ENCODE measurements around the gene METTL21A. TPM values are rescaled to one million over a fixed set of nuclear protein-coding genes. Genes with fewer than 3 reads are reported as not detected.

The METTL21A gene
- total and polyA plus RNA-seq, 11 donors = 10.2 to 27.6 (median 14.6) TPM

DNA sequence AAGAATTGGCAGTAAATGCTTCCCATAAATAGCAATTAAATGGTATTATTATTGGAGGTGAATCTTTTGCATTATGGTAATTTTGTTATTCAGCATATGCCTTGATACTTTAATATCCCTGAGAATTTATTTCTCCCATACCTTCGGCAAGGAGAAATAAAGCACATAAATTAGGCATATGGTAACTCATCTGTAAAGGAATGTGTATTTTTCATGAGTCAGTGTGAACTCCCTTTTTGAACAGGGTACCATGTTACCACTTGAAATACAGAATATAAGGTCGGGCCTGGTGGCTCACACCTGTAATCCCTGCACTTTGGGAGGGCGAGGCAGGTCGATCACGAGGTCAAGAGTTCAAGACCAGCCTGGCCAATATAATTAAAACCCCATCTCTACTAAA lies 18.4 kb downstream of the METTL21A start:
- DNase-seq (no peak), ATAC-seq (no peak)
- H3K36me3 ChIP-seq = peaks cover 0 to 11% (median 0%) of the 10 kb centered on the region in 9 donors
- intact Hi-C loops (cut with DNase I) = no loop called here
- no peak overlapping the region for H3K27ac ChIP-seq
- H3K4me1 ChIP-seq = no peaks in the 10 kb centered on the region
- no peaks in the 10 kb centered on the region for H3K9me3 ChIP-seq
- TF ChIP-seq, protein P1, sequence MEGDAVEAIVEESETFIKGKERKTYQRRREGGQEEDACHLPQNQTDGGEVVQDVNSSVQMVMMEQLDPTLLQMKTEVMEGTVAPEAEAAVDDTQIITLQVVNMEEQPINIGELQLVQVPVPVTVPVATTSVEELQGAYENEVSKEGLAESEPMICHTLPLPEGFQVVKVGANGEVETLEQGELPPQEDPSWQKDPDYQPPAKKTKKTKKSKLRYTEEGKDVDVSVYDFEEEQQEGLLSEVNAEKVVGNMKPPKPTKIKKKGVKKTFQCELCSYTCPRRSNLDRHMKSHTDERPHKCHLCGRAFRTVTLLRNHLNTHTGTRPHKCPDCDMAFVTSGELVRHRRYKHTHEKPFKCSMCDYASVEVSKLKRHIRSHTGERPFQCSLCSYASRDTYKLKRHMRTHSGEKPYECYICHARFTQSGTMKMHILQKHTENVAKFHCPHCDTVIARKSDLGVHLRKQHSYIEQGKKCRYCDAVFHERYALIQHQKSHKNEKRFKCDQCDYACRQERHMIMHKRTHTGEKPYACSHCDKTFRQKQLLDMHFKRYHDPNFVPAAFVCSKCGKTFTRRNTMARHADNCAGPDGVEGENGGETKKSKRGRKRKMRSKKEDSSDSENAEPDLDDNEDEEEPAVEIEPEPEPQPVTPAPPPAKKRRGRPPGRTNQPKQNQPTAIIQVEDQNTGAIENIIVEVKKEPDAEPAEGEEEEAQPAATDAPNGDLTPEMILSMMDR (IDR thresholded peaks at IDR 0.05) = no peak
- no peak for TF ChIP-seq POLR2A (IDR thresholded peaks at IDR 0.05)
- WGBS, 4 donors = 95 to 97% (median 97%) methylated on average over 5 of the region's 5 CpGs
- no peak overlapping the region for H3K4me3 ChIP-seq
- H3K27me3 ChIP-seq = no peaks in the 10 kb centered on the region

DNA sequence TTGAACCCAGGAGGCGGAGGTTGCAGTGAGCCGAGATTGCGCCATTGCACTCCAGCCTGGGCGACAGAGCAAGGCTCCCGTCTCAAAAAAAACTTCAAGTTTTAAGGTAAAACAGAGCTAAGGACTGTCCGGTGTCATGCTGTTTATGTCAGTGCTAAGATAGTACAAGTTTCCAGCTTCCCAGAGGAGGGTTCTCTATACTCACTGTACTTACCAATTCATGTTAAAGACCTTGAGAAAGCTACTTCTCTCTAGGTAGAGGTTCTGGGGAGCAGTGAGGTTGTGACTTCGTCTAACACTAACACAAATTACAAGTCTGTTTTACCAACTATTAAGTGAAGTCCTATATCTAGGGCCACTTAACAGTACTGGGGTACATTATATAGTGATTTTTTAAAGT lies 18.8 kb downstream of the METTL21A start:
- no peak for DNase-seq
- Histone ChIP-seq H3K4me3 (no peak overlapping the region), H3K9me3 (no peaks in the 10 kb centered on the region), H3K27me3 (no peaks in the 10 kb centered on the region), H3K36me3 (peaks cover 0 to 15% (median 0%) of the 10 kb centered on the region in 9 donors), H3K4me1 (no peaks in the 10 kb centered on the region), H3K27ac (no peak overlapping the region)
- TF ChIP-seq, protein P1 (IDR thresholded peaks at IDR 0.05) = no peak
- TF ChIP-seq POLR2A (IDR thresholded peaks at IDR 0.05) = no peak
- 91 to 96% (median 93%) methylated on average over 7 of the region's 7 CpGs for WGBS, 4 donors
- intact Hi-C loops (cut with DNase I) = no loop called here
- ATAC-seq = no peak

DNA sequence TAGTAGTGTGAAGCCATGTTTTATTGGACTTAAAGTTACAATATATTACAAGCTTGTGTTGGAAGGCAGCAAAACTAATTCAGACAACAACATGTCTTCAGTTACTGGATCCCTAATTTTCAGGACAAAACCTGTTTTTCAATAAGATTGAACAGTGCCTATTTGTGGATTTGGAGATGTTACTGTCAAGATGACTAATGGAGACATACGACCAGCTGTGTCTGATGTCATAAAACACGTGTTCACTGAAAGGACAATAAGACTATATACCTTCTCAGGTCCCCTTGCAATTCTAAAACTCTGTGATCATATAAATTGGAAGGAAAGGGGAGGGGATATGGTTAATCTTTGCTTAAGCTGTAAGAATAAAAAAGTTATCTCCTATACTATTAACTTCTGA lies 21.7 kb downstream of the METTL21A start:
- H3K27ac ChIP-seq = no peak overlapping the region
- 65 to 82% (median 73%) methylated on average over 2 of the region's 2 CpGs for WGBS, 4 donors
- peaks cover 0 to 5% (median 0%) of the 10 kb centered on the region in 12 donors for H3K4me1 ChIP-seq
- DNase-seq (no peak), ATAC-seq (no peak)
- intact Hi-C loops (cut with DNase I) = no loop called here
- TF ChIP-seq, protein P1 (IDR thresholded peaks at IDR 0.05) = no peak
- TF ChIP-seq POLR2A (IDR thresholded peaks at IDR 0.05) = no peak
- H3K36me3 ChIP-seq = peaks cover 0 to 24% (median 2%) of the 10 kb centered on the region in 9 donors
- no peak overlapping the region for H3K4me3 ChIP-seq
- H3K27me3 ChIP-seq = no peaks in the 10 kb centered on the region
- no peaks in the 10 kb centered on the region for H3K9me3 ChIP-seq

DNA sequence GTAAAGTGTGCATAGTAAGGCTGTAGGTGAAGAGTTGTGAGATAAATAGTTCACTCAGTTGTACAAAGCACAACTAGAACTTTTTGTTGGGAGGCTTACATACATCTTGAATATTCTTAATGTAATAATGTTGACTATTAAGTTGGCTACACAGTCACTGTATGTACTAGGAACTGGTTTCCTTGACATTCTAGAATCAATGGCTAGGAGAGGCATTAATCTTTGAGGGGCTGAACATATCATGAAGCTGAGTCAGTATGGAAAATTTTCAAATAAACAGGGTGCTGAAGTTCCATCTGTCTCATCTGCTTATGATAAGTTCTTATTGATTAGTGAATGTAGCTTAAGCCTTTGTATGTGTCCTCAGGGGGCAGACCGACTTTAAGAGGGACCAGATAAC lies 23.4 kb downstream of the METTL21A start:
- no peak for ATAC-seq
- Histone ChIP-seq H3K4me1 (peaks cover 0 to 5% (median 0%) of the 10 kb centered on the region in 12 donors), H3K27ac (no peak overlapping the region), H3K4me3 (no peak overlapping the region), H3K27me3 (no peaks in the 10 kb centered on the region), H3K36me3 (peaks cover 0 to 41% (median 19%) of the 10 kb centered on the region in 9 donors), H3K9me3 (no peaks in the 10 kb centered on the region)
- no peak for TF ChIP-seq POLR2A (IDR thresholded peaks at IDR 0.05)
- TF ChIP-seq, protein P1 (IDR thresholded peaks at IDR 0.05) = no peak
- intact Hi-C loops (cut with DNase I) = no loop called here
- no peak for DNase-seq
- 90 to 99% (median 94%) methylated on average over 1 of the region's 1 CpG for WGBS, 4 donors

Measured in heart left ventricle (tissue), 16 donors.